Small intestine (tissue), 7 donors: ENCODE results near the gene DDR1. TPM values are rescaled to one million over a fixed set of nuclear protein-coding genes. Genes with fewer than 3 reads are reported as not detected.
A peak's percentile ranks its signal among the peaks of the same experiment; 100 is the strongest.

ENCODE experiments used
- DNase-seq, 2 donors: peaks; one replicate each; pipeline versions ENCODE4 v3.0.0 to v3.0.0-alpha.2; 2013
- FAIRE-seq: peaks from 2 replicates; lab custom pipeline; 2012; peaks lifted over from hg19 to GRCh38; lab: Jason Lieb, UNC
- H3K27ac ChIP-seq, 3 donors: one replicate each; pipeline ENCODE4 v1.5.1; 2013; ENCODE audit warnings: low read length in 2 of 3, mild to moderate bottlenecking in 2 of 3, control low read depth in 1 of 3, inconsistent platforms in 1 of 3, low read depth in 1 of 3, moderate library complexity in 1 of 3
- H3K27me3 ChIP-seq, 3 donors: one replicate each; pipeline ENCODE4 v1.6.1; 2013; ENCODE audit warnings: low read length in 3 of 3, inconsistent platforms in 1 of 3; ENCODE audit not compliant: control insufficient read depth in 3 of 3, insufficient read depth in 3 of 3
- H3K36me3 ChIP-seq, 3 donors: one replicate each; pipeline ENCODE4 v1.6.1; 2013; ENCODE audit warnings: low read length in 3 of 3, inconsistent platforms in 1 of 3, low read depth in 1 of 3, mild to moderate bottlenecking in 1 of 3, moderate library complexity in 1 of 3; ENCODE audit not compliant: control insufficient read depth in 3 of 3, insufficient read depth in 2 of 3
- H3K4me1 ChIP-seq, 3 donors: one replicate each; pipeline ENCODE4 v1.6.1; 2013; ENCODE audit warnings: low read length in 2 of 3, inconsistent platforms in 1 of 3, low read depth in 1 of 3, mild to moderate bottlenecking in 1 of 3, moderate library complexity in 1 of 3; ENCODE audit not compliant: control insufficient read depth in 3 of 3, insufficient read depth in 2 of 3
- H3K4me3 ChIP-seq, 3 donors: one replicate each; pipeline ENCODE4 v1.5.1; 2013; ENCODE audit warnings: low read length in 3 of 3, control low read depth in 1 of 3, inconsistent platforms in 1 of 3, low read depth in 1 of 3, mild to moderate bottlenecking in 1 of 3, moderate library complexity in 1 of 3
- H3K9me3 ChIP-seq, 2 donors: one replicate each; pipeline ENCODE4 v1.6.1; 2013; ENCODE audit warnings: low read depth in 1 of 2, low read length in 1 of 2; ENCODE audit not compliant: control insufficient read depth in 2 of 2, insufficient read depth in 1 of 2
- WGBS, 3 donors: extraction: QIAGEN DNeasy Blood & Tissue Kit; methylation state at CpG; one replicate each; pipeline ENCODE4 v1.1.7; 2013; 5-methylcytosine and 5-hydroxymethylcytosine counted together
- polyA plus RNA-seq, 4 donors: library from polyadenylated mRNA; stranded (reverse) in 3 of 4; unstranded in 1 of 4; fragments of 200-250 nt in 3 of 4; fragments of 120-200 nt in 1 of 4; gene quantifications; one replicate each; pipeline versions ENCODE4 v1.2.1 to v1.2.3, GENCODE V29; 2013
- donor health status: healthy with polysubstance abuse.
- donor health status: control.
- donor health status: control.
- donor health status: Bipolar disorder and iron deficiency.
- donor health status: healthy.

Gene DDR1
- polyA plus RNA-seq, 4 donors: 45.7 to 185 (median 66.5) TPM

DNA sequence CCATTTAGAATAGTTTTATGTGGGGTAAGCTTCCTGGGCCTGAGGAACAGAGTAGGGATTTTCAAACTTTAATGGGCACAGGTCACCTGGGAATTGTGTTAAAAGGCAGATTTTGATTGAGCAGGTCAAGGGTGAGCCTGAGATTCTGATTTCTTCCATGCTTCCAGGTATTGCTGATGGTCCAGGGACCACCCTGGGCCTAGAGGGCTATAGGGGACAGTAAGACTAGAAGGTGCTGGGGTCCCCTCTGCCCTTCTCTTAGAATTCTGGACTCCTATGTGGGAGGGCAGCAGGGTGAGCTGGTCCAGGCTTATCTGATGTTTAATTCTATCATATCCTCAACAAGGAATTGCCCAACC, 2.6 kb downstream of the DDR1 start:
- peaks cover 0 to 42% (median 15%) of the 10 kb centered on the region in 3 donors for H3K36me3 ChIP-seq
- no peaks in the 10 kb centered on the region for H3K27me3 ChIP-seq
- FAIRE-seq: no peak
- no peak overlapping the region for H3K4me3 ChIP-seq
- DNase-seq: no peak
- no peaks in the 10 kb centered on the region for H3K9me3 ChIP-seq
- H3K4me1 ChIP-seq: peaks cover 0 to 32% (median 3%) of the 10 kb centered on the region in 3 donors
- H3K27ac ChIP-seq: peak overlapping the region in 2 of 3 donors; percentile 77 to 91

DNA sequence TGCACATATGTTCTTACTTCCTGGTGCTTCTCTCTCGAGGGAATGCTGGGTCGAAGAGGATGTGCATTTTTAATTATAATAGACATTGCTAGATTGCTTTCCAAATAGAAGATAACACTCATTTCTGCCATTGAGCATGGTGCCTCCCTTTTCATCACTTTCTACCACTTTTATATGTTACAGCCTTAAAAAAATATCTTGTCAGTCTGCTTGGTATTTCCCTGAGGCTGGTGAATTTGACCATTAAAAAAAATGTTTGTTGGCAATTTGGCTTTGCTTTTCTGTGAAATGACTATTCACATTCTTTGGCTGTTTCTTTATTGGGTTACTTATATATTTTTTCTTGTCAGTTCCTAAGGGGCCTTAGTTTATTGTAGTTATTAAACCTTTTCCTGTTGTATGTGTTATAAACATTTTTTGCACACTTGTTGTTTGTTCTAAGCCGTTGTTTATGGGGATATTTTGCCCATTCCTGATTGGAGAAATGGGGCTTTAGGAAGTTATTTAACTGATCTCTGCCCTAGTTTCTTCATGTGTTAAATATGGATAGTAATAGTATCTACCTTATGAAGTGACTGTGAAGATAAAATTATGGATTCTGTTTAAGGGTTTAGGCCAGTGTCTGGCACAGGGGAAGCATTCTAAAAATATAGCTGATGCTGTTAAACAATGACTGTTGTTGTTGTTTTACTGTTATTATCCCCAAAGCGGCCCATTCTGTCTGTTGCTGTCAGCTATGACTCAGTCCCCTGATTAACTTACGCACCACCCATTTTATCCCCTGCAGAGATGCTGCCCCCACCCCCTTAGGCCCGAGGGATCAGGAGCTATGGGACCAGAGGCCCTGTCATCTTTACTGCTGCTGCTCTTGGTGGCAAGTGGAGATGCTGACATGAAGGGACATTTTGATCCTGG, 3.8 kb downstream of the DDR1 start:
- no peaks in the 10 kb centered on the region for H3K27me3 ChIP-seq
- no peak overlapping the region for H3K27ac ChIP-seq
- H3K4me3 ChIP-seq: no peak overlapping the region
- 45 to 58% (median 56%) methylated on average over 6 of the region's 6 CpGs for WGBS, 3 donors
- peaks cover 0 to 55% (median 21%) of the 10 kb centered on the region in 3 donors for H3K36me3 ChIP-seq
- H3K9me3 ChIP-seq: no peaks in the 10 kb centered on the region
- FAIRE-seq (no peak), DNase-seq (no peak)
- peaks cover 0 to 23% (median 3%) of the 10 kb centered on the region in 3 donors for H3K4me1 ChIP-seq

DNA sequence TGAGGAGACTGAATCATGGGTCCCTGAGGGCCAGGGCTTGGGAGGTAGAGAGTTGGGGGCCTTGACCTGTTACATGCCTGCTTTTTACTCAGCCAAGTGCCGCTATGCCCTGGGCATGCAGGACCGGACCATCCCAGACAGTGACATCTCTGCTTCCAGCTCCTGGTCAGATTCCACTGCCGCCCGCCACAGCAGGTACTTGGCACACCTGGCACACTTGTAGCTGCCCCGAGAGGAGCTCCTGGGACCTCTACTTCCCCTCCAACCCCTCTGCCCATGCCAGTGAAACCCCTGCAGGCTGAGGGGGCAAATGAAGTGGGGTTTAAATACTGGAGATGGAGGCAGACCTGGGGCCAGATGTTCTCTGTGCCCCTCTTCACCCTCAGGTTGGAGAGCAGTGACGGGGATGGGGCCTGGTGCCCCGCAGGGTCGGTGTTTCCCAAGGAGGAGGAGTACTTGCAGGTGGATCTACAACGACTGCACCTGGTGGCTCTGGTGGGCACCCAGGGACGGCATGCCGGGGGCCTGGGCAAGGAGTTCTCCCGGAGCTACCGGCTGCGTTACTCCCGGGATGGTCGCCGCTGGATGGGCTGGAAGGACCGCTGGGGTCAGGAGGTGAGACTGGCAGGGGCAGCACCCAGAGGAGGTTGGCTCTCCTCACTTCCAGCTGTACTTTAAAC, 4.6 kb downstream of the DDR1 start:
- Histone ChIP-seq H3K9me3 (no peaks in the 10 kb centered on the region), H3K27me3 (no peaks in the 10 kb centered on the region), H3K27ac (no peak overlapping the region), H3K36me3 (peaks cover 0 to 63% (median 21%) of the 10 kb centered on the region in 3 donors), H3K4me1 (peaks cover 0 to 23% (median 3%) of the 10 kb centered on the region in 3 donors), H3K4me3 (no peak overlapping the region)
- FAIRE-seq (no peak), DNase-seq (no peak)
- 89 to 91% (median 89%) methylated on average over 18 of the region's 18 CpGs for WGBS, 3 donors

DNA sequence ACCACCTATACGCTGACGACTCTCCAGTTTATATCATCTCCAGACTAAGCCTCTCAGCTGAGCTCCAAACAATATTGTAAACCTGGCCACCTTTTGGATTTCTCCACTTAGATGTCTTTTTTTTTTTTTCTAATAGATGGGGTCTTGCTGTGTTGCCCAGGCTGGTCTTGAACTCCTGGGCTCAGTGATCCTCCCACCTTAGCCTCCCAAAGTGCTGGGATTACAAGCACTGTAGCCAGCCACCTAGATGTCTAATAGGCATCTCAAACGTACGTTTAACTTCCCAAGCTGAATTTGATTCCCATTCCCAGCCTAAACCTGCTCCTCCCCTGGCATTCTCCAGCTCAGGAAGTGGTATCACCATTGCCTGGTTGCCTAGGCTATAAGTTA, 5.2 kb downstream of the DDR1 start:
- DNase-seq: no peak
- Histone ChIP-seq H3K27me3 (no peaks in the 10 kb centered on the region), H3K4me3 (no peak overlapping the region), H3K36me3 (peaks cover 3 to 69% (median 23%) of the 10 kb centered on the region in 3 donors), H3K27ac (no peak overlapping the region), H3K9me3 (no peaks in the 10 kb centered on the region), H3K4me1 (peaks cover 0 to 23% (median 3%) of the 10 kb centered on the region in 3 donors)
- WGBS, 3 donors: 74 to 90% (median 81%) methylated on average over 4 of the region's 4 CpGs
- no peak for FAIRE-seq

DNA sequence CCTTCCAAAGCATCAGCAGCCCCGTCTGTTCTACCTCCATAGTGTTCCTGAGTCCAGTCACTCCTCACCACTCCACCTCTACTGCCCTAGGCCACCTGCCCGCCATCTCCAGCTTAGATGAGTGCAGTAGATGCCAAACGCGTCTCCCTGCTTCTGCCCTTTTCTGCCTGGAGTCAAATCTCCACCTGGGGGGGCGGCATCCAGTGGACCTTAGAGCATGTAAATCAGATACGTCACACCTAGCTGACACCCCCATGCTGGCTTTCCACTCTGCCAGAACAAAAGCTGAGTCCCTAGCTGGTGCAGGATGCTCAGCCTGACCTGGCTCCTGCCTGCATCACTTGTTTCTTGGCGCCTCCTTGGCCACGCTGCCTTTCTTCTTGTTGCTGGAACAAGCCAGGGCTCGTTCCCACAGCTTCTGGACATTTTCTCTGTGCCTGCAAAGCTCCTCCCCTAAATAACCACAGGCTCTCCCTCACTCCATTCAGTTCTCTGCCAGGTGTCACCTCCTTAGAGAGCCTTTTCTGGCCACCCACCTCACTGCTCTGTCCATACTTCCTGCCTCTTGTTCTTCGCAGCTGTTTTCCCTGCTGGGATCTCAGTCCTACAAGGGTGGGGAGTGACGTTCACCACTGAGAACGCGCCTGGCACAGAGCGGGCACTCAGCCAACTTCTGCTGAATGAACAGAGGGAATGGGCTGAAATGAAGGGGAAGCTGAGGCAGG, 5.8 kb downstream of the DDR1 start:
- FAIRE-seq (no peak), DNase-seq (no peak)
- WGBS, 3 donors: 82 to 88% (median 85%) methylated on average over 14 of the region's 14 CpGs
- Histone ChIP-seq H3K4me3 (no peak overlapping the region), H3K27me3 (no peaks in the 10 kb centered on the region), H3K4me1 (peaks cover 0 to 20% (median 3%) of the 10 kb centered on the region in 3 donors), H3K9me3 (no peaks in the 10 kb centered on the region), H3K36me3 (peaks cover 6 to 68% (median 23%) of the 10 kb centered on the region in 3 donors), H3K27ac (no peak overlapping the region)

DNA sequence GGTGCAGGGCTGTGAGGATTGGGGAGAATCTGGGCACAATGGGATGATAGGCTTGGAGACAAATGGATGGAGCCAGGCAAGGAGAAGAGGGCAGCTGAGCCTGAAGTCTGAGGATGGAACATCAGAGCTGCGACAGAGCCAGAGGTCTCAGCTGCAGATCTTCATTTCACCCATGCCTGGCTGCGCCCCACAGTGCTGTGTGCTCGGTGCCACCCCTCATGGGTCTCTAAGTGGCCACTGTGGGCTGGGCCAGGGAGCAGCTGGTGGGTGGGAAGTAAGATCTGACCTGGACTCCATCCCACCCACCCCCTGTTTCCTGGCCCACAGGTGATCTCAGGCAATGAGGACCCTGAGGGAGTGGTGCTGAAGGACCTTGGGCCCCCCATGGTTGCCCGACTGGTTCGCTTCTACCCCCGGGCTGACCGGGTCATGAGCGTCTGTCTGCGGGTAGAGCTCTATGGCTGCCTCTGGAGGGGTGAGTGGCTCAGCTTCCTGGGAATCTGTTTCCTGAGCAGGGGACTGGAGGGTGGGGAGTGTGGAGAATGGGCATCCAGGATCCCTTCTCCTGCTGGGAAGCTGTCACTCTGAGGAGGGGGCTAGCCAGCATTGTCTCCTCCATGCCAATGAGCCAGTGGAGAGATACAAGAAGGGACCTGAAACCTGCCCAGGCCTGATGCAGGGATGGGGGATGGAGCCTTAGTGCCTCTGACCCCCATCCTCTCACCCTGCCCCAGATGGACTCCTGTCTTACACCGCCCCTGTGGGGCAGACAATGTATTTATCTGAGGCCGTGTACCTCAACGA, 6.5 kb downstream of the DDR1 start:
- Histone ChIP-seq H3K36me3 (peaks cover 8 to 75% (median 30%) of the 10 kb centered on the region in 3 donors), H3K4me3 (no peak overlapping the region), H3K4me1 (peaks cover 0 to 12% (median 3%) of the 10 kb centered on the region in 3 donors), H3K9me3 (no peaks in the 10 kb centered on the region), H3K27ac (no peak overlapping the region), H3K27me3 (no peaks in the 10 kb centered on the region)
- 80 to 90% (median 83%) methylated on average over 12 of the region's 12 CpGs for WGBS, 3 donors
- no peak for FAIRE-seq
- no peak for DNase-seq

DNA sequence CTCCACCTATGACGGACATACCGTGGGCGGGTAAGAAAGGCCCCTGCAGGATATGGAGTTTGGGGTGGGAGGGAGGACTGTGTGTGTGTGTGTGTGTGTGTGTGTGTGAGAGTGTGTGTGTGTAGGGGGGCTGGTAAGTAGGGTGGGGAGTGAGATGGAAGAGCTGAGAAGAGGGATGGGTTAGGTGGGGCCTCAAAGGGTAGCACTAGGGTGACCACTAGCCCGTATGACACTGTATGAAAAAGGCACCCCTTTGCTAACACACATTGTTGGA, 7.1 kb downstream of the DDR1 start:
- no peak for FAIRE-seq

More for the DNA sequence above, 7.1 kb downstream of the DDR1 start:
- no peak for DNase-seq
- H3K4me3 ChIP-seq: no peak overlapping the region
- H3K36me3 ChIP-seq: peaks cover 8 to 79% (median 30%) of the 10 kb centered on the region in 3 donors
- peaks cover 0 to 7% (median 3%) of the 10 kb centered on the region in 3 donors for H3K4me1 ChIP-seq
- H3K9me3 ChIP-seq: no peaks in the 10 kb centered on the region
- WGBS, 3 donors: 91 to 92% (median 92%) methylated on average over 4 of the region's 4 CpGs
- no peaks in the 10 kb centered on the region for H3K27me3 ChIP-seq
- no peak overlapping the region for H3K27ac ChIP-seq
